HG03558 (cell line): ENCODE measurements around the gene SPX.

Source experiments
- ATAC-seq: cut with Tn5 transposase; IDR thresholded peaks from one replicate; pipeline ENCODE4 v1.9.1; 2021; ENCODE audit warnings: moderate number of reproducible peaks; ENCODE audit not compliant: unreplicated experiment; ENCODE audit errors: extremely low read depth

Gene SPX

GRCh38 chr12:21573733-21574358 lies 47.8 kb downstream of the SPX start:
- ATAC-seq: no peak

- ATAC-seq: no peak
Observed at GRCh38 chr12:21576431-21576830, 50.3 kb downstream of the SPX start.

GRCh38 chr12:21577516-21577915 lies 51.4 kb downstream of the SPX start:
- ATAC-seq: no peak

- no peak for ATAC-seq
Observed at GRCh38 chr12:21580748-21581516, 54.8 kb downstream of the SPX start.
